ENCODE data around the gene GPLD1.

- TF ChIP-seq ZFX (IDR thresholded peaks at IDR 0.05): no peak
- TF ChIP-seq, protein P1, sequence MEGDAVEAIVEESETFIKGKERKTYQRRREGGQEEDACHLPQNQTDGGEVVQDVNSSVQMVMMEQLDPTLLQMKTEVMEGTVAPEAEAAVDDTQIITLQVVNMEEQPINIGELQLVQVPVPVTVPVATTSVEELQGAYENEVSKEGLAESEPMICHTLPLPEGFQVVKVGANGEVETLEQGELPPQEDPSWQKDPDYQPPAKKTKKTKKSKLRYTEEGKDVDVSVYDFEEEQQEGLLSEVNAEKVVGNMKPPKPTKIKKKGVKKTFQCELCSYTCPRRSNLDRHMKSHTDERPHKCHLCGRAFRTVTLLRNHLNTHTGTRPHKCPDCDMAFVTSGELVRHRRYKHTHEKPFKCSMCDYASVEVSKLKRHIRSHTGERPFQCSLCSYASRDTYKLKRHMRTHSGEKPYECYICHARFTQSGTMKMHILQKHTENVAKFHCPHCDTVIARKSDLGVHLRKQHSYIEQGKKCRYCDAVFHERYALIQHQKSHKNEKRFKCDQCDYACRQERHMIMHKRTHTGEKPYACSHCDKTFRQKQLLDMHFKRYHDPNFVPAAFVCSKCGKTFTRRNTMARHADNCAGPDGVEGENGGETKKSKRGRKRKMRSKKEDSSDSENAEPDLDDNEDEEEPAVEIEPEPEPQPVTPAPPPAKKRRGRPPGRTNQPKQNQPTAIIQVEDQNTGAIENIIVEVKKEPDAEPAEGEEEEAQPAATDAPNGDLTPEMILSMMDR (conservative IDR thresholded peaks at IDR 0.05): no peak
These were observed 17.6 kb upstream of the GPLD1 start for GRCh38 chr6:24506814-24507520.
